Caki2 (cell line): ENCODE results near the gene PCP2. TPM values are rescaled to one million over a fixed set of nuclear protein-coding genes. Genes with fewer than 3 reads are reported as not detected.

Source experiments
- DNase-seq: peaks from one replicate; pipeline ENCODE4 v3.0.0-alpha.2; 2015; ENCODE audit warnings: low read depth
- in situ Hi-C: cut with HindIII; loops from 2 replicates; pipeline ENCODE4 v1.10.0; 2016; ENCODE audit warnings: low sequenced_read_pairs, low pct_unique_long_range_greater_than_20kb, mixed read lengths
- total RNA-seq: library from RNA; depleted of rRNA; stranded (reverse); fragments of >200 nt; shearing (Covaris generic); gene quantifications from 2 replicates; pipeline ENCODE4 v1.2.3, GENCODE V29; 2014; ENCODE audit warnings: low replicate concordance

PCP2 gene
- total RNA-seq, 1 experiment from 2014 or later = not detected

DNA sequence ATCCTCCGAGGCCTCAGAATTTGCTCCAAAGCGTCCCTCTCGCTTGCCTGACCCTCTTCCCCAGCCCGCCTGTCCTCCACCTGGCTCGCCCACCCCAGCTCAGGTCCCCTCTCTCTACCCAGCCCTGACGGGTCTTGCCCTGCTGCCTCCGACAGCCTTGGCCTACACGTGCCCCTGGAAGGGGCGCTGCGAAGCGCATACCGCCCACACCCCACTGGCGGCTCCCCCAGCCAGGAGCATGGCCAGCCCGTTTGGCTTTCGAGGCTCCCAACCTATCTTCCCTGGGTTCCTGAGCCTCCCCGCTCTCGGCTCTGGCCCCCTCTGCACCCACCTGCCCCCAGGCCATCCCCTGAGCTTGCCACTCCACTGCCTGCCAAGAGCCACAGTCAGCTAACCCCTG is 8.7 kb downstream of the PCP2 start:
- no peak for DNase-seq
- in situ Hi-C loops = no loop called here

DNA sequence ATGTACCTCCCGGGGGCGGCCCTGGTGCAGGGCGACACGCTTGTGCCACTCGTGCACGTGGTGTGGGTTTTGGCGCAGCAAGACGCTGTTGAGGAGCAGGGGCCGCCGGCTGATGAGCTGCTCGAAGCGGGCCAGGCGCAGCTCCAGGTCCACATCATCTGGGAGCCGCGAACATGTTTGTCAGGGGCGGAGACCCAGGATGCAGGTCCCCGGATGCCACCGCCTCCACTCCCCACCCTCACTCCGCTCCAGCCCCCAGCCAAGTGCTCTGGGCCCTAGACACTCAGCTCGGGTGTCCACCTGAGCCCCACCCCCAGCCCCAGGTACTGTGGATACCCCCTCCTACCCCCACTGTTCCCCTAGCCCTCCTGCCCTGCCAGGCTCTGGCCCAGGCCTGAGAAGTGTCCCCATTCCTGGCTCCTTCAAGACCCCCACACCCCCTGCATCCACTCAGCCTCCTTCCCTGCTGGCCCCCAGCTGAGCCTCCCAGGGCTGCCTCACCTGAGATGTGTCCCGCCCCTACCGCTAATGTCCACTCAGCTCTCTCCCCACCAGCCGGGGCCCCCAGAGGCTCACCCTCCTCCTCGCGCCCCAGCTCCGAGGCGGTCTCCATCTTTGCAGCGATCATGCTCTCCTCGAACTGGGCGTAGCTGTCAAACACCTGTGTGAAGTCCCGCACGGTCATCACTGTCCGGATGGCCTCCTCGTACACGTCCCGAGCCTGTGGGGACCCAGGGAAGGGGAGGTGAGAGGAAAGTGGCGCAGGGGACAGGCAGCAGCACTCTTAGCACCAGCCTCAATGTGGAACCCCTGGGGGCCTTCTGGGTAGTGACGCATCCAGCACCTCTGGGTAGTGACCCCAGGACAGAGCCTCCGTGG is 9.6 kb downstream of the PCP2 start:
- DNase-seq = no peak
- in situ Hi-C loops = no loop called here

DNA sequence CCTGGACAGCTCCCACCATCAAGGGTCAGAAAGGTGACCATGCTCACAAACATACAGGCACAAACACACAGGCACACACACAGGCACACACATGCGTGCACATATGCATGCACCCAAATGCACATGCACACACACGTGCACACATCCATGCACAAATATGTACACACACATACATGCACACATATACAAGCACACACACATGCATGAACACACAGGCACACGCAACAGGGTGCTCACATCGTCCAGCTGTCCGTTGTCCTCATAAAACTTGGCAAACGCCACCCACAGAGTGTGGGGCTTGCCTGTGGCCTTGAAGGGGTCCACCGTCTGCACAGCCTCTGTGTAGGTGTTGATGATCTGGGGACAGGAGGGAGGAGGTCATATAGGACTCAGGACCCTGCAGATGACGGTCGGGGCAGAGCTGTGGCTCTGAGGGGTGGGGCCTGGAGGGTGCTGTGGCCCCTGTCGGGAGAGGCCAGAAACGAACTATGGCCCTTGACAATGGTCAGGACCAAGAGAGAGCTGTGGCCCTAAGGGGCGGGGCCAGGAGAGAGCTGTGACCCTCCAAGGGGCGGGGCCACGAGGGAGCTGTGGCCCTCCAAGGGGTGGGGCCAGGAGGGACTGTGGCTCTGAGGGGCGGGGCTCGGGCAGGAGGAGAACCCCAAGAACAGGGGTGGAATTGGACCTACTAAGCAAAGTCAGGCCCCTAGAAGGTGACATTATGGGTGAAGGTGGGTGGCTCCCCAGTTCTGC is 10.4 kb downstream of the PCP2 start:
- in situ Hi-C loops = no loop called here
- DNase-seq = no peak

DNA sequence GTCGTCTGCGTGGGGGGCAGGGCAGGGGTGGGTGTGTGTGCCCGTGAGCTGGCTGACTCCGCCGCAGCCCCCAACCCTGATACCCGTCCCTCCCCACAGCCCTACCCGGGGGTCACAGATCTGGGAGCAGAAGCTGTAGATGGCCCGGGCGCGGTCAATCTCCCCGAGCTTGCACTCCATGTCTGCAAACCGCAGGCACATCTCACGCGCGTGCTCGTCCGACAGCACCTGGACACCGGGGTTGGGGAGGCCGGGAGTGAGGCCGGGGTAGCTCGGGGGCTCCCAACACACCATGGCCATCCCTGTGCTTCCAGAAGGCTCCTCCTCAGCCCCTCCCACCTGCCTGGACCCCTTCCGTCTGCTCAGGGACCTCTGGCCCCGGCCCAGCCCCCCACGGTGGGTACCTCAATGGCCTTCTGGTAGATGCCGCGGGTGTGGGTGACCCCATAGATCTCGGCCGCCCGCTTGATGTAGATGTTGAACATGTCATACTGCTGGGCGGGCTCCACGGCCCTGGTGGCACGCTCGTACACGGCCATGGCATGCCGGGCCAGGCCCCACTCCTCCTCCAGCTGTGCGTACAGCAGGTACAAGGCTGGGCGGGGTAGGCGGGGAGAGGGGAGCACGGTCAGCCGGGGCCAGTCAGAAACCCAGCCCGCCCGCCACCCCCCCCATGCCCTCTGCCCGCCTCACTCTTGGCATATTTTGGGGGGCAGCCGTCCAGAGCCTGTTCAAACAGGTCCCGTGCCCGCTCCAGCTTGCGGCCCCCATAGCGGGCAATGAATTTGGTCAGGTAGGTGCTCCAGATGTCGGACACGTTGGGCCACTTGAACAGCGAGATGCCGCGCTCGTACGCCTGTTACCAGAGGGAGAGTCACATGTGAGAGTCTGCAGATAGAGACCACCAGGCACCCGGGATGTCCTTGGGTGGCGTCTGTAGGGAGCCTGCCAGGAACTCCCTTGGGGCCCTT is 12.8 kb downstream of the PCP2 start:
- in situ Hi-C loops = no loop called here
- DNase-seq = no peak

GRCh38 chr19:7619671-7620441 is 13.7 kb downstream of the PCP2 start:
- DNase-seq = no peak
- in situ Hi-C loops = no loop called here

DNA sequence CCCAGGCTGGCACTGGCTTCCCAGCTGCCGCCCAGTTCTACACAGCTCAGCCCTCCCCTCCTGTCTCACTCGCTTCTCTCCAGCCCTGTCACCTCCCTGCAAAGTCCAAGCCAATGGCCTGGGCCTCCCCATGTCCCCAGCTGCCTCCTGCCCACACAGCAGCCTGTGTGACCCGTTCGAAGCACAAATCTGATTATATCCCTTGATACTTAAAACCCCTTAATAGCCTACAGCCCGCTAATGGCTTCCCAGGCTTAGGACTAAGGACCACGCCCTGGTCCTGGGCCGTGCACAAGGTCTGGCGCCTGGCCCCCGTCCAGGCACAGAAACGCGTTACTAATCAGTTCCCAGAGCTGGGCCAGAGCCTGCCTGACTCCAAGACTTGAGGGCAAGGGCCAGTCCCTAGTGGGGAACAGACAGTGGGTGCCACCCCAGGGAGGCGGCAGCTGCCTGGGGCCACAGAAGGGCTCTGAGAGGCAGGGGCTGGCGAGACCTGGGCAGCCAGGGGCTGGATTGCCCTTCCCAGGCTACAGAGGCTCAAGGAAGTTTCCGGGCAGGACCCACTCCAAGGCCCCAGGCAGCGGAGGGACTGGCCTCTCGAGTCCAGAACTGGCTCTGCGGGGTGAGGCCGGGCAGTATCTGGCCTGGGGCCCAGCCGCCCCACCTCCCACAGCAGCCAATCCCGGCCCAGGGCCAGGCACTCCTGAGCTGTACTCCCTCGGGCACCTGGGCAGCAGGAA is 14.6 kb downstream of the PCP2 start:
- in situ Hi-C loops = no loop called here
- no peak for DNase-seq

DNA sequence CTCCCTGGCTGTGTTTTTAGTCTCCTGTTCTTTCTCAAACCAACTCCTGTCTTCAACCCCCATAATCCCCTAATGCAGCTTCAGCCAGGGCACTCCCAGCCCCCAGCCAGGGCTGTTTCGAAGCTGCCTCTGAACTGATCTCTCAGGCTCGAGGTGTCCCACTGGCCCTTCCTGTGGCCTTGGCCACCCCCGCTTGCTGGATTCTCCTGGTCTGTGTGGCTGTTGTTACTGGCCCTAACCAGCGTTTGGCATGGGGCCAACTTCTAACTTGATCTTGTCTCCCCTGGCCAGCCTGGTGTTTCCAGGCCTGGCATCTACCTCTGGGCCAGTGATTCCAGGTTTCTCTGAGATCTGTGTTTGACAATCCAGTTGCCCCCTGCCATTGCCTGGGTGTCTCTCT is 15.2 kb downstream of the PCP2 start:
- in situ Hi-C loops = no loop called here
- no peak for DNase-seq

DNA sequence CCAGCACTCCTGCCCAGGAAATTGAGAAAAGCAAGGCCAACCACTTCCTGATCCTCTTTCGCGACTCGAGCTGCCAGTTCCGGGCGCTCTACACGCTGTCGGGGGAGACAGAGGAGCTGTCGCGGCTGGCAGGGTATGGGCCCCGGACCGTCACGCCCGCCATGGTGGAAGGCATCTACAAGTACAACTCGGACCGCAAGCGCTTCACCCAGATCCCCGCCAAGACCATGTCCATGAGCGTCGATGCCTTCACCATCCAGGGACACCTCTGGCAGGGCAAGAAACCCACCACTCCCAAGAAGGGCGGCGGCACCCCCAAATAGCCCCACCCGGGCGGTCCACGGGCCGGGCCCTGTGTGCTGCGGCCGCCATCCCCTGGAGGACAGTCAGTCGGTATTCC is 15.8 kb downstream of the PCP2 start:
- in situ Hi-C loops = no loop called here
- DNase-seq = no peak

DNA sequence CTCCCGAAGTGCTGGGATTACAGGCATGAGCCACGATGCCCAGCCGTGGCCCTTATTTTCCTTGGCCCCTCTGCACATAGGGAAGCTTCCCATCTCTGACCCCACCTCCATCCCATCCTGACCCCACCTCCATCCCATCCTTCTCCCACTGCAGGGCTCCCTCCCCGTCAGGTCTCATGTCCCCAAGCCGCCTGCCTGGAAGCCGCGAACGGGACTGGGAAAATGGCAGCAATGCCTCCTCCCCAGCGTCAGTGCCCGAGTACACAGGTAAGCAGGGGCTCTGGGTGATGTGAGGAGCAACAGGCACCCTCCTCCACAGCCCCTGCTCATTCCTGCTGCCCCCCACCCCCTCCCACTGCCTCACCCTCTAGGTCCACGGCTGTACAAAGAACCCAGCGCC is 16.3 kb downstream of the PCP2 start:
- no peak for DNase-seq
- in situ Hi-C loops = no loop called here

DNA sequence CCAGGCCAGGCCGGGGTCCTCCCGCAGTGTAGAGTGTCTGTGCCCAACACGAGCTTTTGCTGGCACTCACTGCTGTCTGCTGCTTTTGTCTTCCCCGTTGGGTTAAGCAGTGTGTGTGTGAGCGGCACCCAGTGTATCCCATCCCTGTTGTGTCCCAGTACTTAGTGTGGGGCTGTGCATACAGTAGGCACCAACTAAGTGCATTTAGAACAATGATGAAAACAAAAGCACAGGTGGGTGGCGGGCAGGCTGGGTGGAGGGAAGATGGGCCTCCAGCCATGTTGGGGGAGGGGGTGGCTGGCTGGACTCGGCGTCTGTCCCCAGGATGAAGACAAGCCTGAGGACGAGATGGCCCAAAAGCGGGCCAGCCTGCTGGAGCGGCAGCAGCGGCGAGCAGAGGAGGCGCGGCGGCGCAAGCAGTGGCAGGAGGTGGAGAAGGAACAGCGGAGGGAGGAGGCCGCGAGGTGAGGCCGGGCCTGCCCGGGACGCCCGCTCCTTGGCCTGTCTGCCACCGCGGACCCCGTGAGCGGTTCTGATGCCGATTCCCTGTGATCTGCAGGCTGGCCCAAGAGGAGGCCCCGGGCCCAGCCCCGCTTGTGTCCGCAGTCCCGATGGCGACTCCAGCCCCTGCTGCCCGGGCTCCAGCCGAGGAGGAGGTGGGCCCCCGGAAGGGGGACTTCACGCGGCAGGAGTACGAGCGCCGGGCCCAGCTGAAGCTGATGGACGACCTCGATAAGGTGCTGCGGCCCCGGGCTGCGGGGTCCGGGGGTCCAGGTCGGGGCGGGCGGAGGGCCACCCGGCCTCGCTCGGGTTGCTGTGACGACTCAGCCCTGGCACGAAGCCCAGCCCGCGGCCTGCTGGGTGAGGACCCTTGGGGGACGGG is 18.4 kb downstream of the PCP2 start:
- no peak for DNase-seq
- in situ Hi-C loops = no loop called here

DNA sequence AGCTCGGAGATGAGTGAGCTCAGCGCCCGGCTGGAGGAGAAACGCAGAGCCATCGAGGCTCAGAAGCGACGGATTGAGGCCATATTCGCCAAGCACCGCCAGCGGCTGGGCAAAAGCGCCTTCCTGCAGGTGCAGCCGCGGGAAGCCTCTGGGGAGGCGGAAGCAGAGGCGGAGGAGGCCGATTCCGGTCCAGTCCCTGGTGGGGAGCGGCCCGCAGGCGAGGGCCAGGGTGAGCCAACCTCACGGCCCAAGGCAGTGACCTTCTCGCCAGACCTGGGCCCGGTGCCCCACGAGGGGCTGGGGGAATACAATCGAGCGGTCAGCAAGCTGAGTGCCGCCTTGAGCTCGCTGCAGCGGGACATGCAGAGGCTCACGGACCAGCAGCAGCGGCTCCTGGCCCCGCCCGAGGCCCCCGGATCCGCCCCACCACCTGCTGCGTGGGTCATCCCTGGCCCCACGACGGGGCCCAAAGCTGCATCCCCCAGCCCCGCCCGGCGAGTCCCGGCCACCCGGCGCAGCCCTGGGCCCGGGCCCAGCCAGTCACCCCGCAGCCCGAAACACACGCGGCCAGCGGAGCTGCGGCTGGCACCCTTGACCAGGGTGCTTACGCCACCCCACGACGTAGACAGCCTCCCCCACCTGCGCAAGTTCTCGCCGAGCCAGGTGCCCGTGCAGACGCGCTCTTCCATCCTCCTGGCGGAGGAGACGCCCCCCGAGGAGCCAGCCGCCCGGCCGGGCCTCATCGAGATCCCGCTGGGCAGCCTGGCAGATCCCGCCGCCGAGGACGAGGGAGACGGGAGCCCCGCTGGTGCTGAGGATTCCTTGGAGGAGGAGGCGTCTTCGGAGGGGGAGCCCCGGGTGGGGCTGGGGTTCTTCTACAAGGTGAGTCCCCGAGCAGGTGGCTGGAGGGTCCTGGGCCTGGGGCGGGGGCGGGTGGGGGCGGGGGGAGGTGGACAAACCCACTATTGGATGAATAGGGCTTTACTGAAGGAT is 20.9 kb downstream of the PCP2 start:
- no peak for DNase-seq
- in situ Hi-C loops = no loop called here

DNA sequence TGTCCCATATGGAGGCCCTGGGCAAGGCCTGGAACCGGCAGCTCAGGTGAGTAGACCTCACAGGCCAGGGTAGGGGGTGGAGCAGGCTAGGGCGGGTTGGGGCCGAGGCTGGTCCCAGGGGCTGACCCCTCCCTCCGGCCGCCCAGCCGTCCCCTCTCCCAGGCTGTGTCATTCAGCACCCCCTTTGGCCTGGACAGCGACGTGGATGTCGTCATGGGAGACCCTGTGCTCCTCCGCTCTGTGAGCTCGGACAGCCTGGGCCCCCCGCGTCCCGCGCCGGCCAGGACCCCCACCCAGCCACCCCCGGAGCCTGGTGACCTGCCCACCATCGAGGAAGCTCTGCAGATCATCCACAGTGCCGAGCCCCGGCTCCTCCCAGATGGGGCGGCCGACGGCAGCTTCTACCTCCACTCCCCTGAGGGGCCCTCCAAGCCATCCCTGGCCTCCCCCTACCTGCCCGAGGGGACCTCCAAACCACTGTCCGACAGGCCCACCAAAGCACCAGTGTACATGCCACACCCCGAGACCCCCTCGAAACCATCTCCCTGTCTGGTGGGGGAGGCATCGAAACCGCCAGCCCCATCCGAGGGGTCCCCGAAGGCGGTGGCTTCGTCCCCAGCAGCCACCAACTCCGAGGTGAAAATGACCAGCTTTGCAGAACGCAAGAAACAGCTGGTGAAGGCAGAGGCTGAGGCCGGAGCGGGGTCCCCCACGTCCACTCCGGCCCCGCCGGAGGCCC is 21.8 kb downstream of the PCP2 start:
- in situ Hi-C loops = no loop called here
- DNase-seq = no peak

- in situ Hi-C loops = no loop called here
- no peak for DNase-seq
Observed at GRCh38 chr19:7610491-7611240, 22.9 kb downstream of the PCP2 start.
